GM19351 (cell line): ENCODE data around the gene KIF26B.

Experiments
- ATAC-seq: cut with Tn5 transposase; IDR thresholded peaks from one replicate; pipeline ENCODE4 v1.9.1; 2021; ENCODE audit warnings: mild to moderate bottlenecking, moderate library complexity; ENCODE audit not compliant: unreplicated experiment

The KIF26B gene

GRCh38 chr1:245606157-245606725 is 451.5 kb downstream of the KIF26B start:
- no peak for ATAC-seq

- no peak for ATAC-seq
These were observed 453.5 kb downstream of the KIF26B start for GRCh38 chr1:245608271-245608670.

- no peak for ATAC-seq
These were observed 454.8 kb downstream of the KIF26B start for GRCh38 chr1:245609354-245610150.

GRCh38 chr1:245611251-245611650 is 456.5 kb downstream of the KIF26B start:
- ATAC-seq: no peak

GRCh38 chr1:245614476-245614875 is 459.7 kb downstream of the KIF26B start:
- no peak for ATAC-seq

GRCh38 chr1:245615001-245615400 is 460.2 kb downstream of the KIF26B start:
- ATAC-seq: no peak

- ATAC-seq: peak; percentile 72
These were observed 466.8 kb downstream of the KIF26B start for GRCh38 chr1:245621589-245621988.

GRCh38 chr1:245622332-245623014 is 467.7 kb downstream of the KIF26B start:
- no peak for ATAC-seq

- no peak for ATAC-seq
These were observed 486.6 kb downstream of the KIF26B start for GRCh38 chr1:245641384-245641783.

GRCh38 chr1:245645406-245645805 is 490.6 kb downstream of the KIF26B start:
- ATAC-seq: peak; percentile 18

- ATAC-seq: peak; percentile 60
These were observed 491.1 kb downstream of the KIF26B start for GRCh38 chr1:245645894-245646293.

GRCh38 chr1:245648749-245649522 is 494.2 kb downstream of the KIF26B start:
- no peak for ATAC-seq

GRCh38 chr1:245649666-245650065 is 494.9 kb downstream of the KIF26B start:
- ATAC-seq: no peak

GRCh38 chr1:245650441-245650960 is 495.7 kb downstream of the KIF26B start:
- no peak for ATAC-seq

GRCh38 chr1:245651093-245651492 is 496.3 kb downstream of the KIF26B start:
- no peak for ATAC-seq

GRCh38 chr1:245652116-245652515 is 497.3 kb downstream of the KIF26B start:
- no peak for ATAC-seq

- no peak for ATAC-seq
These were observed 498.1 kb downstream of the KIF26B start for GRCh38 chr1:245652660-245653427.

GRCh38 chr1:245654460-245655050 is 499.8 kb downstream of the KIF26B start:
- ATAC-seq: no peak

- ATAC-seq: no peak
These were observed 501.5 kb downstream of the KIF26B start for GRCh38 chr1:245656189-245656717.

- ATAC-seq: no peak
These were observed 502.6 kb downstream of the KIF26B start for GRCh38 chr1:245657371-245657770.
